ENCODE measurements around the gene CFDP1. TPM values are rescaled to one million over a fixed set of nuclear protein-coding genes. Genes with fewer than 3 reads are reported as not detected.

Gene CFDP1
- total and polyA plus RNA-seq, 2 of the 13 experiments (the other 11 are each of a cell fraction or from before 2014, with no cell fraction given) = 78.6 to 153 TPM

GRCh38 chr16:75244844-75245758 lies 188.2 kb downstream of the CFDP1 start (continued):
- TF ChIP-seq ZBTB2 (CRISPR knock-in tag; IDR thresholded peaks at IDR 0.05; ENCODE audit: low read depth) (no peak), ATF7-NPFF (CRISPR knock-in tag; IDR thresholded peaks at IDR 0.05; ENCODE audit: low read depth) (peak; percentile 91), HOXA9 (CRISPR knock-in tag; IDR thresholded peaks at IDR 0.05; ENCODE audit: borderline replicate concordance) (no peak), ZFP37 (CRISPR knock-in tag; IDR thresholded peaks at IDR 0.05; ENCODE audit: borderline replicate concordance) (peak; percentile 90; the same call in 1 of the 2 replicates), SRSF4 (IDR thresholded peaks at IDR 0.05; ENCODE audit: low read depth, low read length, poor library complexity, severe bottlenecking) (no peak), ZBTB7A (CRISPR knock-in tag; IDR thresholded peaks at IDR 0.05) (peak; percentile 99), ZNF562 (CRISPR knock-in tag; IDR thresholded peaks at IDR 0.05; ENCODE audit: borderline replicate concordance) (no peak), DNMT3B (CRISPR knock-in tag; conservative IDR thresholded peaks at IDR 0.05) (peak; percentile 42; the same call in 1 of the 2 replicates), DR1 (CRISPR knock-in tag; IDR thresholded peaks at IDR 0.05) (peak; percentile 86), NFYB (CRISPR knock-in tag; IDR thresholded peaks at IDR 0.05) (no peak; the same call in 1 of the 2 replicates)
- TF ChIP-seq, protein P1, sequence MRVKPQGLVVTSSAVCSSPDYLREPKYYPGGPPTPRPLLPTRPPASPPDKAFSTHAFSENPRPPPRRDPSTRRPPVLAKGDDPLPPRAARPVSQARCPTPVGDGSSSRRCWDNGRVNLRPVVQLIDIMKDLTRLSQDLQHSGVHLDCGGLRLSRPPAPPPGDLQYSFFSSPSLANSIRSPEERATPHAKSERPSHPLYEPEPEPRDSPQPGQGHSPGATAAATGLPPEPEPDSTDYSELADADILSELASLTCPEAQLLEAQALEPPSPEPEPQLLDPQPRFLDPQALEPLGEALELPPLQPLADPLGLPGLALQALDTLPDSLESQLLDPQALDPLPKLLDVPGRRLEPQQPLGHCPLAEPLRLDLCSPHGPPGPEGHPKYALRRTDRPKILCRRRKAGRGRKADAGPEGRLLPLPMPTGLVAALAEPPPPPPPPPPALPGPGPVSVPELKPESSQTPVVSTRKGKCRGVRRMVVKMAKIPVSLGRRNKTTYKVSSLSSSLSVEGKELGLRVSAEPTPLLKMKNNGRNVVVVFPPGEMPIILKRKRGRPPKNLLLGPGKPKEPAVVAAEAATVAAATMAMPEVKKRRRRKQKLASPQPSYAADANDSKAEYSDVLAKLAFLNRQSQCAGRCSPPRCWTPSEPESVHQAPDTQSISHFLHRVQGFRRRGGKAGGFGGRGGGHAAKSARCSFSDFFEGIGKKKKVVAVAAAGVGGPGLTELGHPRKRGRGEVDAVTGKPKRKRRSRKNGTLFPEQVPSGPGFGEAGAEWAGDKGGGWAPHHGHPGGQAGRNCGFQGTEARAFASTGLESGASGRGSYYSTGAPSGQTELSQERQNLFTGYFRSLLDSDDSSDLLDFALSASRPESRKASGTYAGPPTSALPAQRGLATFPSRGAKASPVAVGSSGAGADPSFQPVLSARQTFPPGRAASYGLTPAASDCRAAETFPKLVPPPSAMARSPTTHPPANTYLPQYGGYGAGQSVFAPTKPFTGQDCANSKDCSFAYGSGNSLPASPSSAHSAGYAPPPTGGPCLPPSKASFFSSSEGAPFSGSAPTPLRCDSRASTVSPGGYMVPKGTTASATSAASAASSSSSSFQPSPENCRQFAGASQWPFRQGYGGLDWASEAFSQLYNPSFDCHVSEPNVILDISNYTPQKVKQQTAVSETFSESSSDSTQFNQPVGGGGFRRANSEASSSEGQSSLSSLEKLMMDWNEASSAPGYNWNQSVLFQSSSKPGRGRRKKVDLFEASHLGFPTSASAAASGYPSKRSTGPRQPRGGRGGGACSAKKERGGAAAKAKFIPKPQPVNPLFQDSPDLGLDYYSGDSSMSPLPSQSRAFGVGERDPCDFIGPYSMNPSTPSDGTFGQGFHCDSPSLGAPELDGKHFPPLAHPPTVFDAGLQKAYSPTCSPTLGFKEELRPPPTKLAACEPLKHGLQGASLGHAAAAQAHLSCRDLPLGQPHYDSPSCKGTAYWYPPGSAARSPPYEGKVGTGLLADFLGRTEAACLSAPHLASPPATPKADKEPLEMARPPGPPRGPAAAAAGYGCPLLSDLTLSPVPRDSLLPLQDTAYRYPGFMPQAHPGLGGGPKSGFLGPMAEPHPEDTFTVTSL (CRISPR knock-in tag; IDR thresholded peaks at IDR 0.05; ENCODE audit: borderline replicate concordance) = peak; percentile 91
- TF ChIP-seq, protein P2, sequence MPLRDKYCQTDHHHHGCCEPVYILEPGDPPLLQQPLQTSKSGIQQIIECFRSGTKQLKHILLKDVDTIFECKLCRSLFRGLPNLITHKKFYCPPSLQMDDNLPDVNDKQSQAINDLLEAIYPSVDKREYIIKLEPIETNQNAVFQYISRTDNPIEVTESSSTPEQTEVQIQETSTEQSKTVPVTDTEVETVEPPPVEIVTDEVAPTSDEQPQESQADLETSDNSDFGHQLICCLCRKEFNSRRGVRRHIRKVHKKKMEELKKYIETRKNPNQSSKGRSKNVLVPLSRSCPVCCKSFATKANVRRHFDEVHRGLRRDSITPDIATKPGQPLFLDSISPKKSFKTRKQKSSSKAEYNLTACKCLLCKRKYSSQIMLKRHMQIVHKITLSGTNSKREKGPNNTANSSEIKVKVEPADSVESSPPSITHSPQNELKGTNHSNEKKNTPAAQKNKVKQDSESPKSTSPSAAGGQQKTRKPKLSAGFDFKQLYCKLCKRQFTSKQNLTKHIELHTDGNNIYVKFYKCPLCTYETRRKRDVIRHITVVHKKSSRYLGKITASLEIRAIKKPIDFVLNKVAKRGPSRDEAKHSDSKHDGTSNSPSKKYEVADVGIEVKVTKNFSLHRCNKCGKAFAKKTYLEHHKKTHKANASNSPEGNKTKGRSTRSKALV (CRISPR knock-in tag; IDR thresholded peaks at IDR 0.05) = peak; percentile 88

All from HepG2 (cell line).